ENCODE measurements around the gene SMPD3. TPM values are rescaled to one million over a fixed set of nuclear protein-coding genes. Genes with fewer than 3 reads are reported as not detected.

SMPD3 gene
- total RNA-seq, result 34.7 TPM

GRCh38 chr16:68448360-68448970 lies at the start of gene SMPD3:
Gene SMPD3, minus strand, starts transcription at chr16:68448508. Its CDS starts 76,327 bp downstream, at chr16:68372181.

GRCh38 chr16:68310774-68311511 lies 137.4 kb downstream of the SMPD3 start, which contains the start of the genes PRMT7 and SLC7A6OS:
Gene PRMT7, plus strand, starts transcription at chr16:68311019. Its CDS starts 4,961 bp downstream, at chr16:68315980.
Gene SLC7A6OS, minus strand, starts transcription at chr16:68310946. Its CDS starts 20 bp downstream, at chr16:68310926.

Other genes starting within 250 kb of the SMPD3 start
- gene ESRP2, start 212.4 kb downstream of the SMPD3 start, total RNA-seq, result 4.6 TPM
- gene PLA2G15, start 203.1 kb downstream of the SMPD3 start, total RNA-seq, result 18.0 TPM
- gene SLC7A6, start 184.0 kb downstream of the SMPD3 start, total RNA-seq, result 36.8 TPM
- 21.0 TPM for gene SLC7A6OS, start 137.6 kb downstream of the SMPD3 start, total RNA-seq
- gene PRMT7, start 137.5 kb downstream of the SMPD3 start, total RNA-seq, result 91.5 TPM
- gene ZFP90, start 90.8 kb upstream of the SMPD3 start, total RNA-seq, result 94.9 TPM
- gene CDH3, start 196.8 kb upstream of the SMPD3 start, total RNA-seq, result 24.2 TPM